Liver (tissue), 9 donors: ENCODE data around the gene TOMM20. TPM values are rescaled to one million over a fixed set of nuclear protein-coding genes. Genes with fewer than 3 reads are reported as not detected.

Experiments used
- DNase-seq: peaks from one replicate; pipeline ENCODE4 v3.0.0-alpha.2; 2017; ENCODE audit warnings: low spot score
- H3K27ac ChIP-seq, 2 donors: one replicate each; pipeline ENCODE4 v1.7.0; 2013; ENCODE audit warnings: inconsistent platforms in 2 of 2, low read length in 2 of 2, control low read depth in 1 of 2, low read depth in 1 of 2, mild to moderate bottlenecking in 1 of 2
- H3K27me3 ChIP-seq, 4 donors: one replicate each; pipeline versions ENCODE4 v1.6.1 to v1.7.0; 2013; ENCODE audit warnings: low read length in 3 of 4, inconsistent platforms in 1 of 4, mild to moderate bottlenecking in 1 of 4, moderate library complexity in 1 of 4; ENCODE audit not compliant: control insufficient read depth in 4 of 4, insufficient read depth in 4 of 4
- H3K36me3 ChIP-seq, 4 donors: one replicate each; pipeline versions ENCODE4 v1.6.1 to v1.7.0; 2013; ENCODE audit warnings: low read length in 3 of 4, mild to moderate bottlenecking in 3 of 4, low read depth in 1 of 4, moderate library complexity in 1 of 4; ENCODE audit not compliant: control insufficient read depth in 4 of 4, insufficient read depth in 3 of 4
- H3K4me1 ChIP-seq, 4 donors: one replicate each; pipeline versions ENCODE4 v1.6.1 to v1.7.0; 2013; ENCODE audit warnings: low read length in 3 of 4, mild to moderate bottlenecking in 3 of 4, moderate library complexity in 1 of 4; ENCODE audit not compliant: control insufficient read depth in 4 of 4, insufficient read depth in 4 of 4
- H3K4me3 ChIP-seq, 3 donors: one replicate each; pipeline versions ENCODE4 v1.6.1 to v1.7.0; 2013; ENCODE audit warnings: low read length in 3 of 3, control low read depth in 1 of 3, low read depth in 1 of 3, mild to moderate bottlenecking in 1 of 3
- H3K9ac ChIP-seq, 2 donors: one replicate each; pipeline ENCODE4 v1.7.0; 2013; ENCODE audit warnings: low read length in 2 of 2, mild to moderate bottlenecking in 2 of 2, moderate library complexity in 2 of 2, control low read depth in 1 of 2, low read depth in 1 of 2
- H3K9me3 ChIP-seq, 4 donors: one replicate each; pipeline versions ENCODE4 v1.6.1 to v1.7.0; 2013; ENCODE audit warnings: low read length in 3 of 4; ENCODE audit not compliant: control insufficient read depth in 4 of 4
- ATF3 ChIP-seq: IDR thresholded peaks from 2 replicates; pipeline ENCODE4 v1.6.1; 2016; ENCODE audit warnings: antibody characterized with exemption
- EGR1 ChIP-seq, 2 donors: IDR thresholded peaks; 2 replicates each; pipeline ENCODE4 v1.6.1; 2016 to 2018; ENCODE audit warnings: antibody characterized with exemption in 2 of 2, low read depth in 2 of 2
- FOXA2 ChIP-seq: IDR thresholded peaks from 2 replicates; pipeline ENCODE4 v1.6.1; 2016; ENCODE audit warnings: antibody characterized with exemption
- GABPA ChIP-seq, 2 donors: IDR thresholded peaks in 1 of 2; conservative IDR thresholded peaks in 1 of 2; 2 replicates each; pipeline ENCODE4 v1.6.1; 2016; ENCODE audit warnings: antibody characterized with exemption in 2 of 2, mild to moderate bottlenecking in 1 of 2, moderate library complexity in 1 of 2
- HNF4A ChIP-seq, 2 donors: conservative IDR thresholded peaks; 2 replicates each; pipeline ENCODE4 v1.6.1; 2016; ENCODE audit warnings: antibody characterized with exemption in 2 of 2, mild to moderate bottlenecking in 2 of 2
- HNF4G ChIP-seq: IDR thresholded peaks from 2 replicates; pipeline ENCODE4 v1.6.1; 2016; ENCODE audit warnings: antibody characterized with exemption
- JUND ChIP-seq, 2 donors: IDR thresholded peaks; 2 replicates each; pipeline ENCODE4 v1.6.1; 2016; ENCODE audit warnings: antibody characterized with exemption in 2 of 2
- MAX ChIP-seq: IDR thresholded peaks from 2 replicates; pipeline ENCODE4 v1.6.1; 2016; ENCODE audit warnings: antibody characterized with exemption
- NR2F2 ChIP-seq: IDR thresholded peaks from 2 replicates; pipeline ENCODE4 v1.6.1; 2016; ENCODE audit warnings: antibody characterized with exemption
- RAD21 ChIP-seq, 2 donors: IDR thresholded peaks; 2 replicates each; pipeline ENCODE4 v1.6.1; 2016; ENCODE audit warnings: antibody characterized with exemption in 2 of 2, mild to moderate bottlenecking in 2 of 2
- RXRA ChIP-seq, 2 donors: IDR thresholded peaks; 2 replicates each; pipeline ENCODE4 v1.6.1; 2017 to 2018; ENCODE audit warnings: antibody characterized with exemption in 2 of 2, mild to moderate bottlenecking in 1 of 2
- SP1 ChIP-seq: IDR thresholded peaks from 2 replicates; pipeline ENCODE4 v1.6.1; 2018; ENCODE audit warnings: antibody characterized with exemption, mild to moderate bottlenecking
- TAF1 ChIP-seq: conservative IDR thresholded peaks from 2 replicates; pipeline ENCODE4 v1.6.1; 2016; ENCODE audit warnings: antibody characterized with exemption, mild to moderate bottlenecking
- YY1 ChIP-seq: IDR thresholded peaks from 2 replicates; pipeline ENCODE4 v1.6.1; 2016; ENCODE audit warnings: antibody characterized with exemption, mild to moderate bottlenecking
- ZBTB33 ChIP-seq: IDR thresholded peaks from 2 replicates; pipeline ENCODE4 v1.6.1; 2016; ENCODE audit warnings: antibody characterized with exemption
- WGBS: extraction: QIAGEN DNeasy Blood & Tissue Kit; methylation state at CpG from one replicate; pipeline ENCODE4 v1.1.7; 2013; 5-methylcytosine and 5-hydroxymethylcytosine counted together
- polyA plus RNA-seq, 2 donors: library from polyadenylated mRNA; stranded (reverse) in 1 of 2; unstranded in 1 of 2; fragments of 200-250 nt in 1 of 2; fragments of >200 nt in 1 of 2; fragmentation: Nextera tagmentation in 1 of 2; extraction: Ambion mirVana in 1 of 2; gene quantifications; one replicate each; pipeline versions ENCODE4 v1.2.1 to v1.2.3, GENCODE V29; 2013 to 2015
- total RNA-seq, 2 donors: library from RNA; depleted of rRNA; stranded (reverse); fragments of >200 nt; gene quantifications; one replicate each; pipeline ENCODE4 v1.2.3, GENCODE V29; 2014
- donor health status: healthy.
- donor health status: healthy.
- donor health status: healthy.
- donor health status: healthy.
- donor health status: healthy.

The TOMM20 gene
- total and polyA plus RNA-seq, 4 donors = 33.4 to 74.4 (median 39.1) TPM

- Histone ChIP-seq H3K9ac (no peak overlapping the region), H3K4me3 (no peak overlapping the region), H3K27me3 (no peaks in the 10 kb centered on the region), H3K4me1 (peaks cover 2 to 16% (median 11%) of the 10 kb centered on the region in 4 donors), H3K36me3 (peaks cover 0 to 10% (median 8%) of the 10 kb centered on the region in 4 donors), H3K27ac (no peak overlapping the region), H3K9me3 (no peaks in the 10 kb centered on the region)
- WGBS = 94% methylated on average over 9 of the region's 9 CpGs
- no peak for DNase-seq
- TF ChIP-seq FOXA2 = no peak
- TF ChIP-seq HNF4A (conservative IDR thresholded peaks at IDR 0.05) = no peak
- TF ChIP-seq TAF1 = no peak
- TF ChIP-seq RAD21 (IDR thresholded peaks at IDR 0.05) = no peak
- TF ChIP-seq MAX = no peak
- TF ChIP-seq ZBTB33 = no peak
- TF ChIP-seq SP1 = no peak
- no peak for TF ChIP-seq EGR1 (IDR thresholded peaks at IDR 0.05; ENCODE audit: low read depth in 2 of 2)
- TF ChIP-seq ATF3 = no peak
- TF ChIP-seq YY1 = no peak
- TF ChIP-seq HNF4G = no peak
- TF ChIP-seq RXRA (IDR thresholded peaks at IDR 0.05) = no peak
- TF ChIP-seq NR2F2 = no peak
Measured at GRCh38 chr1:235124111-235124510, 4.5 kb downstream of the TOMM20 start.

- Histone ChIP-seq H3K27ac (no peak overlapping the region), H3K27me3 (no peaks in the 10 kb centered on the region), H3K4me1 (peaks cover 0 to 15% (median 6%) of the 10 kb centered on the region in 4 donors), H3K4me3 (no peak overlapping the region), H3K9me3 (no peaks in the 10 kb centered on the region), H3K9ac (no peak overlapping the region), H3K36me3 (peaks cover 3 to 27% (median 25%) of the 10 kb centered on the region in 4 donors)
- WGBS = 84% methylated on average over 1 of the region's 1 CpG
- no peak for TF ChIP-seq RAD21 (IDR thresholded peaks at IDR 0.05)
- DNase-seq = no peak
Measured at GRCh38 chr1:235122348-235122747, 6.3 kb downstream of the TOMM20 start.

GRCh38 chr1:235113183-235113917, 15.3 kb downstream of the TOMM20 start:
- Histone ChIP-seq H3K9me3 (peaks cover 0 to 3% (median 0%) of the 10 kb centered on the region in 4 donors), H3K27me3 (no peaks in the 10 kb centered on the region), H3K4me1 (no peaks in the 10 kb centered on the region), H3K9ac (no peak overlapping the region), H3K36me3 (peaks cover 14 to 73% (median 43%) of the 10 kb centered on the region in 4 donors), H3K27ac (no peak overlapping the region), H3K4me3 (no peak overlapping the region)
- 91% methylated on average over 7 of the region's 7 CpGs for WGBS
- no peak for TF ChIP-seq JUND (IDR thresholded peaks at IDR 0.05)
- TF ChIP-seq GABPA (IDR thresholded peaks at IDR 0.05 in 1 of 2, conservative IDR thresholded peaks at IDR 0.05 in 1 of 2) = no peak
- no peak for TF ChIP-seq FOXA2
- no peak for TF ChIP-seq HNF4G
- TF ChIP-seq EGR1 (IDR thresholded peaks at IDR 0.05; ENCODE audit: low read depth in 2 of 2) = no peak
- no peak for DNase-seq
